Measurements from ENCODE around the gene WDTC1. TPM values are rescaled to one million over a fixed set of nuclear protein-coding genes. Genes with fewer than 3 reads are reported as not detected.

WDTC1 gene
- total and polyA plus RNA-seq, 2 of the 8 experiments (the other 6 are each of a cell fraction or from before 2014, with no cell fraction given), result 7.5 to 18.7 TPM

- TF ChIP-seq TAF1 (IDR thresholded peaks at IDR 0.05; ENCODE audit: low read depth, low read length) (peak; percentile 34; the same call in 1 of the 2 replicates), SP1 (IDR thresholded peaks at IDR 0.05; ENCODE audit: low read depth, low read length) (peak; percentile 86), MAX (IDR thresholded peaks at IDR 0.05) (peak; percentile 54), GABPA (IDR thresholded peaks at IDR 0.05; ENCODE audit: borderline replicate concordance, insufficient read depth, low read length) (peak; percentile 30; the same call in 1 of the 2 replicates), RFX5 (IDR thresholded peaks at IDR 0.05; ENCODE audit: borderline replicate concordance, low read depth, low read length) (peak; percentile 45; the same call in 1 of the 2 replicates)
These were observed 114.7 kb downstream of the WDTC1 start (continued) for GRCh38 chr1:27348861-27349783.
